ENCODE results near the gene CRIP2.

CRIP2 gene

DNA sequence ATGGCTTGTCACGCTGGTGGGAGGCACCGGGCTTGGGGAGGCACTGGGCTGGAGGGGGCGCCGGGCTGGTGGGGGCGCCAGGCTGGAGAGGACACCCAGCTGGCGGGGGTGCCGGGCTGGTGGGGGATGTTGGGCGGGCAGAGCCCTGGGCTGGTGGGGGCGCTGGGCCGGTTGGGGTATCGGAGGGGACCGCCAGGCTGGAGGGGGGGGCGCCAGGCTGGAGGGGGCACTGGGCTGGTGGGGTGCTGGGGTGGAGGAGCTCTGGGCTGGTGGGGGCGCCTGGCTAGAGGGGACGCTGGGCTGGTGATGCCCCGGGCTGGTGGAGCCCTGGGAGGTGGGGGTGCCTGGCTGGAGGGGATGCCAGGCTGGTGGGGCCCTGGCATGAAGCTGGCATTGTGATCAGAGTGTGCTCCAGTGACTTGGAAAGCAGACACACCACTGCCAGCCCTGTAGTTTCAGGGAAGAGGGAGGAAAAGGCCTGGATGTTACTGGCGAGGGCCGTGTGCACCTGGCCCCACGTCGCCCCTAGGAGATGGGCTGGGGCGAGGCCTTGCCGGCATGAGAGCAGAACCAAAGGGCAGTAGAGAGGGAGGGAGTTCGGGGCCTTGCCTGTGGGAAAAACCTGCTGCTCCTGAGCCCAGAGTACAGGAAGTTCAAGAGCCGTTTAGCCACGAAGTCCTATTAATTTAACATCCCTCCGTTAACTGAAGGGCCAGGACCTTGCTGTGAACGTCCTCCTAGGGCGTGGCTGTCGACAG lies 29.5 kb downstream of the CRIP2 start:
- no peak overlapping the region for H3K4me3 ChIP-seq (ENCODE audit: control insufficient read depth, low read depth, low read length)
- no peak for TF ChIP-seq CTCF (conservative IDR thresholded peaks at IDR 0.05; ENCODE audit: control insufficient read depth, insufficient read depth, low read depth, low read length)
- no peak for DNase-seq (ENCODE audit: low read depth)

DNA sequence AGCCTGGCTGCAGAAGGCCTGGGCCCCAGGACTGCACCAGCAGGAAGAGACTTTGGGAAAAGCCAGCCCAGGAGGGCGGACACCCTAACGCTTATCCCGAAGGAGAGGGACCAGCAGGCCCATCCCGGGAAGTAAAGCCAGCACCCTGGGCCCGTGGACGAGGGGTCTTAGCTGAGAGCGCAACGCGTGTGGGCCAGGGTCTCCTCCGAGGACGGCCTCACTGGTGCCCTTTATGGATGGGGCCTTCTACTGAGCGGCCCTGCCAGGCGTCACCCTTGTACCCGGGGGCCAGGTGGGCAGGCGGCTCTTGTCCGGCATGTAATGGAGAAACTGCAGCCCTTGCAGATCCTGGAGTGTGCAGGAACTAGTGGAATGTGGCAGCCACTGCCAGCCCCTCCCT lies 30.5 kb downstream of the CRIP2 start:
- no peak overlapping the region for H3K4me3 ChIP-seq (ENCODE audit: control insufficient read depth, low read depth, low read length)
- no peak for TF ChIP-seq CTCF (conservative IDR thresholded peaks at IDR 0.05; ENCODE audit: control insufficient read depth, insufficient read depth, low read depth, low read length)
- no peak for DNase-seq (ENCODE audit: low read depth)

DNA sequence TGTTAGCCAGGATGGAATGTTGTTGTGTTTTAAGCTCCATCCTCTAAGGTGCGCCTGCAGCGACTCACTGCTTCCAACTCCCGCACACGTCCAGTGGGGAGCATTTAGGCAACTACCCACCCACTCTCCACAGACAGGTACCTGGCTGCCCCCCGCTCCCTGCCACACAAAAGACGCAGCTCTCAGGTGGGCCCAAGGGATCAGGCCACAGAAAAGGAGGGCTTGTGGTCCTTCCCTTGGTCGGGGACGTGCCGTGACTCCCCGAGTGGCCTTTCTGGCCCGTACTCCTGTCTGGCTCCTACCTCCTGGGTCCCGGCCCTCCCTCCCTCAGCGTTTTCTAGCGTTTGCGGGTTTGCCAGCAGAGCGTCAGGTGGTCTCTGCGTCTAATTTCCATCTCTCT lies 32.6 kb downstream of the CRIP2 start:
- no peak overlapping the region for H3K4me3 ChIP-seq (ENCODE audit: control insufficient read depth, low read depth, low read length)
- TF ChIP-seq CTCF (conservative IDR thresholded peaks at IDR 0.05; ENCODE audit: control insufficient read depth, insufficient read depth, low read depth, low read length) = no peak
- no peak for DNase-seq (ENCODE audit: low read depth)

DNA sequence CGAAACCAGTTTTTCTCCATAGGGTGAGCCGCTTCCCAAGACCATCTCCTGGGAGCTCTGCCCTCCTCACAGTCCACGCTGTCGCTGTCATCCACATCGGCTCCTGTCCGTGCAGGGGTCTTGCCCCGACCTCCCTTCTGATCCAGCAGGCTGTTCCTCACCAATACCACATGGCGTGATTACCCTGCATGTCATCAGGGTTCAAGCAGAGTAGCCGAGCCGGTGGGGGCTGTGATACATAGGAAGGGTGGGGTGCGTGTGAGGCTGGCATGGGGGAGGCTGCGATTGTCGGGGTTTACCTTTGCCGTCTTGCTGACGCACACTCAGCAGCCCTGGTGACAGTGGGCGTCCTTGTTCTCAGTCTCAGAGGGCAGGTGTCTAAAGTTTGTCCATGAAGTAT lies 33.4 kb downstream of the CRIP2 start:
- no peak overlapping the region for H3K4me3 ChIP-seq (ENCODE audit: control insufficient read depth, low read depth, low read length)
- TF ChIP-seq CTCF (conservative IDR thresholded peaks at IDR 0.05; ENCODE audit: control insufficient read depth, insufficient read depth, low read depth, low read length) = no peak
- no peak for DNase-seq (ENCODE audit: low read depth)

GRCh38 chr14:105508601-105509000 lies 34.0 kb downstream of the CRIP2 start:
- DNase-seq (ENCODE audit: low read depth) = no peak
- no peak overlapping the region for H3K4me3 ChIP-seq (ENCODE audit: control insufficient read depth, low read depth, low read length)
- no peak for TF ChIP-seq CTCF (conservative IDR thresholded peaks at IDR 0.05; ENCODE audit: control insufficient read depth, insufficient read depth, low read depth, low read length)

- no peak for TF ChIP-seq CTCF (conservative IDR thresholded peaks at IDR 0.05; ENCODE audit: control insufficient read depth, insufficient read depth, low read depth, low read length)
- no peak overlapping the region for H3K4me3 ChIP-seq (ENCODE audit: control insufficient read depth, low read depth, low read length)
- no peak for DNase-seq (ENCODE audit: low read depth)
Observed at GRCh38 chr14:105517096-105517495, 42.5 kb downstream of the CRIP2 start.
